HG02981 (cell line): ENCODE data around the gene SRBD1.

Source experiments
- ATAC-seq: cut with Tn5 transposase; IDR thresholded peaks from one replicate; pipeline ENCODE4 v1.9.1; 2021; ENCODE audit warnings: mild to moderate bottlenecking, moderate library complexity; ENCODE audit not compliant: unreplicated experiment

SRBD1 gene

DNA sequence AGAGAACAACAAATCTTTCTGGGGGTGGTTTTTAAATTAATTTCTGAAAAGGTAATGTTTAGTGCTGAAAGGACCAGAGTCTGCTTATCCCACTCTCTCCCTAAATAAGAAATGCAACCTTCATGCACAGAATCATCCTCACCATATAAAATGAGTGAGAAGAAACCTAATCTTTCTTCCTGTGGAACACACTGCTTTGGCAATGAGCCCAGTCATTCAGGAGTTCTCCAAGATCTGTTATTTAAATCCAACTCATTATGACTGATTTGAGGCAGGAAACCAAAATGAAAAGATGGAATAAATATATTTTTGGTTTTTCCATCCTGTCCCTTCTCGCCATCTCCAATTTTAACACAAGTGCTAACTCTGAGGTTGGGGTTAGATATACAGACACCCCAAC lies 228.3 kb downstream of the SRBD1 start:
- ATAC-seq = no peak

DNA sequence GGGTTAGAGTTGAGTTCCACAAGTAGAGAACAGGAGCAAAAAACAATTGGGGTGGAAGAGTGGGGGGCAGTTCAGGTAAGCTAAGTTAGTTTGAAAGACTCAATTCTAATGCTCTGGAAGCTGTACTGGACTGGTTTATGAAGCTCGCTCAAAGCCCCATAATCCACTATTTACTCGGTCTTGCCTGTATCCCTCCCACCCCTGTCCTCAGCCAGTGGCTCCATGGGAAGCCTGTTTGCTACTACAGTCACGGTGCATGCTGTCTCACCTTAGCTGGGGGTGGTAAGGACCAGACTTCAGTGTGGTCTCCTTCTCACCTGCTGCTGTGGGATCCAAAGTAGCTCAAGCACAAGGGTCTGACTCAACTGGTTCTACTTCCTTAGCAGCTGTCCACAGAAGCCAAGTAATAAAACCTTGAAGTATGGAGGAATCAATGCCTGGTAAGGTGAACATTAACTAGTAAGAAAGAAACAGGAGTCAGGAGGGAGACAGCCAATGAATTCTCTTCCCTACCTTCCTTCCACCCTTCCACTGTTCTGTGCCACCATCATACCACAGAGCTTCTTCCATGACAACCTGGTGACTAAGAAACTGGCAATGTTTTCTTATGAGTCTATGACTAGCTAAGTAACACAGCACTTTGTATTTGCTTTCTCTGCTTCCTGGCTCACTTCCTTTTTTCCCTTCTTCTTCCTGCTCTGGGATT lies 230.8 kb downstream of the SRBD1 start:
- no peak for ATAC-seq

DNA sequence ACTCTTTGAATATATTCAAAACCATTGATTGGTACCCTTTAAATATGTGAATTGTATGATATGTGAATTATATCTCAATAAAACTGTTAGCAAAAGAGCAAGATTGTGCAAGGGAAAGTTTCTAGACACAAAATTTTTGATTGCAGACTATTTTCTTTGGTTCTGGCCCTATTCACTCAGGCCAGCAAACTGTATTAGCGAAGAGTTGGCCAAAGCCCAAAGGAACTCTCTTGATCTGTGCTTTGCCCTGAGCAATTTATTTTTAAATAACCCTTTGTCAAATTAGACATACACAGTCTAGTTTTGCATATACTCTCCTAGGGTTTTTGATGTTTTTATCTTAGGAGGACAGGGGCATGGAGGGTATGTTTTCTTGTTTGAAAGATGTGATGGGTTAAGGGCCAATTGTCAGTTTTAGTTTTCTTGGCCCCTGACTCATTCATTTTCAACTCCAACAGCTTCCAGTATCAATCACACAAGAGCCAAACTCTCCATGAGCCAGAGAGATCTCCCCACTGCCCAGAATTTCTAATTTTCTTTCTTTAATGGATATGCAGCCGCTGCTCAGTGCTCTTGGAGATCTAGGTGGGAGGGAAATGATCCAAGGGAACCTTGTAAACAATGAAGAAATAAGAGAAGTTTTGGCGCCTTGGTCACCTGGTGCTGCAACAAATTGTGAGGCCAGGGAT lies 231.5 kb downstream of the SRBD1 start:
- ATAC-seq = no peak

DNA sequence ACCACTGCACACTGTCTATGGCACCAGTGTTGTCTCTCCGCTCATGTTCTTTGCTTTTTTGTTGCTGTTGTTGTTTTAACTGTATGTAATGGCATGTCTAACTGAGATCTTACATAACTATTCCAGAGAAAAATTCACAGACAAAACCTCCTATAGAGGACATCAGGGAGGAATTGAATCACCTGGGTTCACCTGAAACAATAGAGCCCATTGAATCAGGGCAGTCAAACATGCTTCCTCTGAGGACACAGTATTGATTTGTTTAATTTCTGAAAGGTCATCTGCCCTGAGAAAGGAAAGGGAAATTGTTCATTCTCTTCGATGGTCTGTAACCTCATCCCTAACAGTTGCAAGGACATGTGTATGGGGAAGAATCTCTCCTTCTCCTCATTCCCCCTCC lies 237.5 kb downstream of the SRBD1 start:
- ATAC-seq = no peak

DNA sequence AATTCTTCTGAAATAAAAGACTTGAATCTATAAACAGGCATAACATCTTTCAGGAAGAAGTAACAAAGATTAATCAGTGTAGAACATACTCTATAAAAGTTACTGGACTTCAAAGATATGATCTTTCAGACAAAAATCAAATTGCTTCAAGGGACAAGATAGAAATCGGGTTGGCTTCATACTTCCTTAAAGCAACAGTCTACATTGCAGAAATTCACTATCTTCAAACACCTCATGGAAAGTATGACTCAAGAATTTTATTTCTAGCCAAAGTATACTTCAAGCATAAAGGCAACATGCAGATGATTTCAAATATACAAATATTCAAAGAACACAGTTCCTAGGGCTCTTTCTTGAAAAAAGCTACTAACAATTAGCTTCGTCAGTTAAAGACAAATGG lies 240.7 kb downstream of the SRBD1 start:
- no peak for ATAC-seq

DNA sequence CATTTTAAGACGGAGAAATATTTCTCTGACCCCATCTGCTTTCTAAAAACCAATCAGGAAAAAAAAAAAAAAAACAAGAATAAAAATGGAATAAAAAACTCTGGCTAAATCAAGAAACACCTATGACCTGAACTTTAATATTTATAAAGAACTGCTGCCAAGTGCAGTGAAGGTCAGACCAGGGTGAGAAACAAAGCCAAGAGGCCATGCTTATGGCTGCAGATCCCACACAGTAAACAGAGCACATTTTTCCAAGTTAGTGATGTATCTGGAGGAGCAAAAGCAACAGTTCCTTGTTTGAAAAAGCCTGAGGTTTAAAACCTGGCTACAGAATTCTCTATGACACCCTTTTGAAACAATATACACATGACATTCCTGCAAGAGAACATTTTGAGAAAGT lies 242.3 kb downstream of the SRBD1 start:
- ATAC-seq = no peak

DNA sequence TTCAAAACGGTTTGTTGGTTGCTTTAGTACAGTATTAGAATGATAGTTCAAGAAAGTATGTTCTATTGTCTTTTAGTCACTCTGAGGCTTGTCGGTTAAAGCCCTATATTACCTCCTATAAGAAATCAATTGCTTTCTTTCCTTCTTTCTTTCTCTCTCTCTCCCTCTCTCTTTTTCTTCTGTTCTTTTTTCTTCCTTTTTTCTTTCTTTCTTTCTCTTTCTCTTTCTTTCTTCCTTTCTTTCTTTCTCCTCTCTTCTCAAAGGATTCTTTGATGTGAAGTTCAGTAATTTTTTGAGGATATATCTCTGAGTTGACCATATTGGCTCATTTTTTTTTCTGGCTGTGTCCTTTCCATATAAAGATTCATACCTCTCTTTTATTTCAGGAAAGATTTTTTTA lies 249.4 kb downstream of the SRBD1 start:
- ATAC-seq = no peak

DNA sequence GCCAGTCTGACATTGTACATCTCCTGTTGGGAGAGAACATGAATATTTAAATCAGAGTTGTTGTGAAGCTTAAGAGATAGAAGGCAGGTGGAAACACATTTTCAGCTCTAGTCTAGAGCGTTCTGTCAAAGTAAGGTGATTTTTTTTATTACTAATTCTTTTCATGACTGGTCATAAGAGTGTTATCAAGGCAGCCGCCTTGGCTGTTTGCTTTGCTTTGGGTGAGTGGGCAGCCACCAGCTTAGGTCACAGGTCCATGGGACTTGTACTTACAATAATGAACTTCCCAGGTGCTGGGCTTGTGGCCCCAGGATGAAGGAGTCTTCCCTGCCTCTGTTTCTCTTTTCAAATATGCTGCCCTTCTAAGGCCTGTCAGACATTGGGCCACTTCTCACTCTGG lies 256.3 kb downstream of the SRBD1 start:
- no peak for ATAC-seq

DNA sequence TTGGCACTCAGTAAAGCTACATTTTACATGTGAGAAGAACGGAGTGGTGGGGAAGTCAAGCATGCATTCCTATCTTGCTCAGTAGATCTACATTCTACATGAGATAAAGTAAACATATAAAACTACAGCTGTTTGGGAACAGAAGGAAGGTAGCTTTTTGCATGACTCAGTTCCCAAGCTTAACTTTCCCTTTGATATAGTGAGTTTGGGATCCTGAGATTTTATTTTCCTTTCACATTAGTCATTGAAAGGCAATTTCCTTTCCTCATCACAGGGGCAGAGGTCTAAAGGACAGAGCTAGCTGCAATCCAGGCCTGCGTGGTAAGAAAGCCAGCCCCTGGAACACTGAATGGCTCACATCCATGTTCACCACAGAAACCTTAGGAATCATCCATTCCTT lies 257.2 kb downstream of the SRBD1 start:
- no peak for ATAC-seq

DNA sequence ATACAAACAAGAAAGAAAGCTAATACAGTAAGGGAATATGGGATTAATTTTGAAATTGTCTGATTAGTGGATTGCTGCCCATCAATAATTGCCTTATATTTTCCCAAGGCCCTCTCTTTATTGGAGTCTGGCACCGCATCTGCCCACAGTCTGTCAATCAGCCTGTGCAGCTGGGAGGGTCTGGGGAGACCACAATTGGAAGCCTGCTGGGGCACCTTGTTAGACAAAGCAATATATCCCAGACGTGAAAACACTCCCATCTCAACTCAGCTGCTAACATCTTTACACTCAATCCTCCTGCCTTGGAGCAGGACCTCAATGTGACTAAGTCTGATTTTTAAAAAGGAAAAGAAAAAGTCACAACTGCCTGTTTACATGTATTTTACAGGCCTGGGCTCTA lies 258.6 kb downstream of the SRBD1 start:
- no peak for ATAC-seq

DNA sequence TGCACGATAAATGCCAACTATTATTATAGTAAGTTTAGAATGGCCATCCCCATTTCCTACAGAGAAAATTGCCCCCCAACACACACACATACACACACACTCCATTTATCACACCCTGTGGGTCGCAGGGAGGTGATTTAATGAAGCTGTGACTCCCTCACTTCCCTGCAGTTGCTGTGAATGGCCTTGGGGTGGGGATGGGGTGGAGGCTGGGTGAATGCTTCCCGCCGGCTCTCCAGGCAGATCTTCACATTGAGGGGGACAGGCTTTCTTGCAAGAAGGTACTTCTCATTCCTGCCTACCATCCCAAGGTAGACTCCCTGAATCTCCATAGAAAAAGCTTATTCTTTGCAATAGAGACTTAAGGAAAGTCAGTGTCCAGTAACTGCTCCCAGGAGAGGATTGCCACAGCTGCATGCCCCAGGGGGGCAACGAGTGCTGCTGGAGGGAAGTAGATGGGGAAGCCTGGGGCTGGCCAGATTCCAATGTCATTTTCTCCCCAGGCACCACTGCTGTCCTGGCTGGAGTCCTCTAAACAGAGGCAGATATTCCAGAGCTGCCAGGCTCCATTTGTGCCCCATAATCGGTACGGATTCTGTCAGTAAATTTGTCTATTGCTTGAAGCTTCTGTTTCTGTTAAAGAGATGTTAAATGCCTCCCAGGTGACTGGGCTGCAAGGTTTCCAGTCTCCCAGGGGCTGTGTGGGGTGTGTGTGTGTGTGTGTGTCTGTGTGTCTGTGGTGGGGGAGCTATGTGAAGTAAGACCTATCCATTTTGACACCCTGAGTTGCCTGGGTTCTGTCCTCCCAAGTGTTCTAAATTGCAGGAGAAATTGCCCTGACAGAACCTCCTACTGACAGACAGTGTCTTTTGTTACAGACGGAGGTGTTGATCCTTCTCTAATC lies 265.5 kb downstream of the SRBD1 start:
- no peak for ATAC-seq

DNA sequence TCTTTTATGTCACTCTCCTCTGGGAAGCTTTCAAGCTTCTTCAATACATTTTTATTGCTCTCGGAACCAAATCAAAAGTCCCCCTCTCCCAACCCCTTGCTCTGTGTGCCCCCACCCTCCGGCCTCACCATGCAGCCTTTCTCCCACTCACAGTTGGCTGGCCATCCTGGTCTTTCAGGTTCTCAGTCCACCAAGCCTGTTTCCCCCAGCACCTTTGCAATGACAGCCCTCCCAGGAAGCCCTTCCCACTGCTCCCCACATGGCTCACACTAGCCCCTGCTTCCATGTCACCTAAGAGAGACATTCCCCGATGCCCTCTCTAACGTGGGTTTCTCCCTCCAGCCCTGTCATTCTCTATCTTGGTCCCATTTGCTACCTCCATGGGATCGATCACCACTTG lies 266.6 kb downstream of the SRBD1 start:
- no peak for ATAC-seq

DNA sequence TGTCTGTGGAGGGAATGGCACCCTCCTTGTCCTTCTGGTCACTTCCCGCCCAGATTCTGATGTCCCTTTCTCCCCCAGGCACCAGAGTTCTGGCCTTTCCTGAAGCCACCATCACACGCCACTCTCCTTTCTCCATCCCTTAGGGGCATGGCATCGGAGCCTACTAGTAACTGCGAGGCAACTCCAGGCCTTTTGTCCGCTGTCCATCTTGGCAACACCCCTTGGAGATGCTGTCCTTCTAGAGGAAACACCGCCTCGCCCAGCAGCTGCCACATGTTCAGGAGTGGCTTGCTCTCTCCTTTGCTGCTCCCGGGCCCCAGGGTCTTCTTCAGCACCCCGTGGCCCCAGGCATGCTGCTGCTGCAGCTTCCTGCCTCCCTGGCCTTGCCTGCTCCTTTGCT lies 267.0 kb downstream of the SRBD1 start:
- no peak for ATAC-seq

DNA sequence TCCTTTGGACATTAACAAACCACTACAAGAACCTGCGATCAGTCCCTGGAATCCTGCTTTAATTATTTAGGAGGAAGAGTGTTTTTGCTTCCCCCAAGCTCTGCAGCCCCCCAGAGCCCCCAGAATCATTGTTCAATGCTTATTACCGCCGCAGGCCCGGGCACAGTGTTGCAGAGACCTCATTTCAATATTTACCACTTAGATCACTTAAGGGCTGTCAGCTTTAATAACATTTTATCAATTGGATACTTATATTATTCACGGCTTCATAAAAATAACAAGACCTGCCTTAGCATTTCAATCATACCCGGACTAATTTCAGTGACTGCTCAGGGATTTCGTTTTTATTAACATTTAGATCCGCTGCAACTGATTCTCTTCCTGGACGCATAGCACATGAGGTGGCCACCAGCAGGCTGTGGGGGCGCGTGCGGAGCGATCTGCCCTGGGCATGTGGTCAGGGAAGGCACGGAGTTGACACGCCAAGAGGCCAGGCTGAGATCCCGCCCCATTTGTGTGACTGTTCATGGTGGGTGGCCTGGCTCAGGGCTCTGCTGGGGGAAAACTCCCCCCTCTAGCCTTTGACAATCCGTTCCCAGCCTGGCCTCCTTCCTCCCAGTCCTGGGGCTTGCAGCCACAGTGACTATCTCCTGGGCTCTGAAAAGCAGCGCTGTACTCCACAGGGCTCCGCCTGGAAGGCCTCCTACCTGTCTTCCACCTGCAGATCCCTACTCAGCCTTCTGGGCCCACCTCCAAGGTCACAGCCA lies 267.6 kb downstream of the SRBD1 start:
- no peak for ATAC-seq

DNA sequence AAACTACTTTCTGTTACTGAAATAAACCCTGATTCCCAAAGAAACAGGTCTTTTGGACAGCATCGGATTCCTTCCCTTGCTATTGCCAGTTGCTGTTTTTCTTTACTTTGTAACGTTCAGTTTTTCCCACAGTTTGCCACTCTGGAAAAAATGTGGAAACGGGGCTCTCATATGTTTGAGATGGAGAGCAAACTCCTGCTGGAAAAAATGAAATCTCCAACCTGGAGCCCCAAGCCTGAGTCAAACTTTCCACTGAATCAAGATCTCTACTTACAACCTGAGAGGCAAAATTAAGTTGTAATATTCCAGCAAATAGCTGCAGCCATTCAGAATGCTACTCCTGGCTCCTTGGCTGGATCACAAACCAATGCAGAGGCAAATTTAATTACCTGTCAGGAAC lies 270.7 kb downstream of the SRBD1 start:
- ATAC-seq = no peak

DNA sequence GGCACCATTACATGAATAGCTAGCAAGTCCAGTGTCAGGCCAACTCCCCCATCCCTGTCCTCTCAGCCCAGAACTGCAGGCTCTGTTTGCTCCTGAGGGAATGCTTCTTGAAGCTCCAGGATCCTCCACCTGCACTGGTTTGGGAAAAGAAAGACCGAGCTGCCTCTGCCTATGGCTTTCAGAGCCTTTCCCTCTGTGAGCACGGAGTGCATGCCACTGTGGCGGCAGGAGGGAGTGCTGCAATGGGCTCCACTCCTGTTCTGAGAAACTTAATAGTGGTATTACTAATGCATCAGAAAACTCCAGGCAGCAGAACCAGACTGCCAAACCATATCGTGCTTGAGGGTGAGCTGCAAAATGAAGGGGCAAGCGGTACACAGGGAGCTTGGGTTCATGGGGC lies 271.8 kb downstream of the SRBD1 start:
- ATAC-seq = no peak
